Mammary epithelial cell (primary cell): ENCODE results near the gene FAM229A.

Experiments
- CTCF ChIP-seq, 2 donors: IDR thresholded peaks in 1 of 2; conservative IDR thresholded peaks in 1 of 2; 2 replicates each; pipeline ENCODE4 v1.5.1; 2011 to 2012; ENCODE audit warnings: inconsistent platforms in 2 of 2, low read length in 2 of 2, mild to moderate bottlenecking in 2 of 2, control low read depth in 1 of 2, low read depth in 1 of 2; ENCODE audit not compliant: insufficient read depth in 1 of 2; ENCODE audit errors: extremely low read depth in 1 of 2
- EZH2 ChIP-seq: IDR thresholded peaks from 2 replicates; pipeline ENCODE4 v1.6.1; 2012; ENCODE audit warnings: low read length, inconsistent platforms, borderline replicate concordance

- TF ChIP-seq CTCF (conservative IDR thresholded peaks at IDR 0.05 in 1 of 2, IDR thresholded peaks at IDR 0.05 in 1 of 2; ENCODE audit: extremely low read depth in 1 of 2, insufficient read depth in 1 of 2, low read depth in 1 of 2, low read length in 2 of 2) (no peak), EZH2 (no peak)
These were observed 28.9 kb downstream of the FAM229A start for GRCh38 chr1:32333251-32333963.
